OCI-LY7 (cell line): ENCODE data around the gene ANKRD39. TPM values are rescaled to one million over a fixed set of nuclear protein-coding genes. Genes with fewer than 3 reads are reported as not detected.

Source experiments
- BruUV-seq: library from RNA; stranded (reverse); fragments of 400-500 nt; replicated peaks from 2 replicates; lab custom pipeline; 2021; lab: Mats Ljungman, UMichigan
- CTCF ChIA-PET: fragments of 300-600 bp; sonication (Branson Sonifier 250); formaldehyde crosslinking; loops from one replicate; lab custom pipeline; 2022; ENCODE audit warnings: antibody characterized with exemption; ENCODE audit not compliant: unreplicated experiment; lab: Charles Lee
- POLR2A ChIA-PET: fragments of 300-600 bp; sonication (Branson Sonifier 250); formaldehyde crosslinking; loops from one replicate; lab custom pipeline; 2022; ENCODE audit warnings: antibody characterized with exemption; lab: Charles Lee
- DNase-seq: peaks from one replicate; pipeline ENCODE4 v3.0.0-alpha.2; 2015; ENCODE audit warnings: low spot score
- H2AFZ ChIP-seq: fragments of 200-600 bp; sonication (generic), shearing (Covaris generic); 2 replicates; pipeline ENCODE4 v1.6.1; 2014; ENCODE audit warnings: mild to moderate bottlenecking, antibody characterized with exemption, low read length, moderate library complexity
- H3K27ac ChIP-seq: fragments of 200-600 bp; sonication (generic); 2 replicates; pipeline ENCODE4 v1.5.1; 2014; ENCODE audit warnings: mixed run types, low read depth, mild to moderate bottlenecking, moderate library complexity, low read length, inconsistent platforms; ENCODE audit not compliant: poor library complexity, severe bottlenecking
- H3K36me3 ChIP-seq: fragments of 200-600 bp; sonication (generic); 2 replicates; pipeline ENCODE4 v1.6.1; 2014; ENCODE audit warnings: mild to moderate bottlenecking, antibody characterized with exemption, low read length, moderate library complexity, mixed read lengths; ENCODE audit not compliant: insufficient read depth
- H3K4me1 ChIP-seq: fragments of 200-600 bp; sonication (generic); 2 replicates; pipeline ENCODE4 v1.5.1; 2014; ENCODE audit warnings: mild to moderate bottlenecking, low read length; ENCODE audit not compliant: insufficient read depth, poor library complexity, severe bottlenecking
- H3K4me2 ChIP-seq: fragments of 200-600 bp; sonication (generic); 2 replicates; pipeline ENCODE4 v1.6.1; 2014; ENCODE audit warnings: mild to moderate bottlenecking, low read length
- H3K4me3 ChIP-seq: fragments of 200-600 bp; sonication (generic); 2 replicates; pipeline ENCODE4 v1.5.1; 2014; ENCODE audit warnings: mild to moderate bottlenecking, low read depth, low read length; ENCODE audit not compliant: poor library complexity, severe bottlenecking
- H3K79me2 ChIP-seq: fragments of 200-600 bp; sonication (generic); 2 replicates; pipeline ENCODE4 v1.6.1; 2016; ENCODE audit warnings: low read depth, mild to moderate bottlenecking, low read length, moderate library complexity, mixed read lengths; ENCODE audit not compliant: insufficient read depth
- H3K9me2 ChIP-seq: fragments of 200-600 bp; sonication (generic); 2 replicates; pipeline ENCODE4 v1.6.1; 2016; ENCODE audit warnings: mild to moderate bottlenecking, low read length, mixed read lengths; ENCODE audit not compliant: insufficient read depth
- H3K9me3 ChIP-seq: fragments of 200-600 bp; sonication (generic); 2 replicates; pipeline ENCODE4 v1.6.1; 2014; ENCODE audit warnings: mild to moderate bottlenecking, mixed run types, low read length, mixed read lengths
- H4K20me1 ChIP-seq: fragments of 200-600 bp; sonication (generic); 2 replicates; pipeline ENCODE4 v1.6.1; 2014; ENCODE audit warnings: mild to moderate bottlenecking, antibody characterized with exemption, low read length, moderate library complexity, mixed read lengths; ENCODE audit not compliant: insufficient read depth
- CTCF ChIP-seq: fragments of 200-600 bp; sonication (generic); conservative IDR thresholded peaks from 2 replicates; pipeline ENCODE4 v1.5.1; 2014; ENCODE audit warnings: mild to moderate bottlenecking, antibody characterized with exemption, low read length, moderate library complexity, mixed read lengths
- EZH2phosphoT487 ChIP-seq: fragments of 200-600 bp; sonication (generic); IDR thresholded peaks from 2 replicates; pipeline ENCODE4 v1.6.1; 2018; ENCODE audit warnings: low read depth, borderline replicate concordance, mild to moderate bottlenecking, mixed run types, antibody characterized with exemption, low read length, moderate library complexity, mixed read lengths
- intact Hi-C: fragments of 100-400 bp; cut with micrococcal nuclease; formaldehyde crosslinking; loops from one replicate; pipeline ENCODE4 v1.10.0; 2022; ENCODE audit not compliant: unreplicated experiment
- total RNA-seq, 2 experiments: library from RNA; depleted of rRNA in 1 of 2; stranded (reverse); fragments of >200 nt in 1 of 2; shearing (Covaris generic) in 1 of 2; gene quantifications; 2 replicates each; pipeline ENCODE4 v1.2.3, GENCODE V29; 2014 to 2022

Gene ANKRD39
- total RNA-seq, 2 experiments from 2014 or later, result 22.2 to 24.1 TPM

DNA sequence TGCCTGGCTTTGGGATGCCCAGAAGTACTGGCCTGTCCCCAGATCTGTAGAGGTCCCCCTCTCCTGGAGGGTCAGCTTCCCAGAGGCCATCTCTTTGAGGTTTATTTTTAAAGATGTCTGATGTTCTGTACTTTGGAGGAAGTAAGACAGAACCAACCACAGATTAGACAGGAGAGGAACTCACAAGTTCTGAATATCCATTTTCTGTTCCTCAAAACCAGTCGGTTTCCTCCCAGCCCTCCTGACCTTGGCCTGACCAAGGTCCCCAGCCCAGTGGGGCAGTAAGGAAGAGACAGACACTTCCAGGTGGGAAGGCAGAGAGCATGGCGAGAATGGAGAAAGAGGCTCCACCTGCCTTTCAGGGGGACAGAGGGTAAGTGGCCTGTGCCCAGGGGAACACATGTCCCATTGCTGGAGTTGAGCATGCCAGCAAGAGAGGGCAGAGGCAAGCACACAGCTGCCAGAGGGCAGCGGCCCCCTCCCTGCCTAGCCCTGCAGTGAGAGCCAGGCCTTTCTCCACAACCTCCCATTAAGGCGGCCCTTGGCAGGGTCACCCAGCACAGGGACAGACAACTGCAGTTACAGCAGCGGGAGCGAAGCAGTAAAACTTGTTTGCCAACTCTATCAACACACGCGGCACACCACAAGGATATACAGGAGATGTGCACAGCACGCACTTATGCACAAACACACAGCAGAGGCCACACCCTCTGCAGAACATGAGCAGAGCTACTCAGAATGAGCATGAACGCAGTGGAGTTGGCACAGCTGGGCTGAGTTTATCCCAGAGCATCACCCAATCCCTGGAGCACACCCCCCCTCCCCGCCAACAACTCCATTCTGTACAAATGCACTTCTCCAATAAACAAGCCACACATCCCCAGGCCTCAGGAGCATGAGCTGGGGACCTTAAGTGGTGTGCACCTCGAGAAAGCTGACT lies 30.5 kb upstream of the ANKRD39 start:
- Histone ChIP-seq H3K4me1 (peaks cover 18% of the 10 kb centered on the region), H3K79me2 (no peaks in the 10 kb centered on the region), H3K27ac (no peak overlapping the region), H2AFZ (no peak overlapping the region), H3K9me3 (no peaks in the 10 kb centered on the region), H3K4me3 (no peak overlapping the region), H3K9me2 (no peaks in the 10 kb centered on the region), H3K4me2 (no peak overlapping the region), H3K36me3 (no peaks in the 10 kb centered on the region), H4K20me1 (no peaks in the 10 kb centered on the region)
- TF ChIP-seq CTCF (no peak), EZH2phosphoT487 (no peak)
- CTCF ChIA-PET, result no interaction called here
- DNase-seq, result no peak
- no TSS peak for BruUV-seq
- intact Hi-C loops, result no loop called here
- POLR2A ChIA-PET, result no interaction called here

DNA sequence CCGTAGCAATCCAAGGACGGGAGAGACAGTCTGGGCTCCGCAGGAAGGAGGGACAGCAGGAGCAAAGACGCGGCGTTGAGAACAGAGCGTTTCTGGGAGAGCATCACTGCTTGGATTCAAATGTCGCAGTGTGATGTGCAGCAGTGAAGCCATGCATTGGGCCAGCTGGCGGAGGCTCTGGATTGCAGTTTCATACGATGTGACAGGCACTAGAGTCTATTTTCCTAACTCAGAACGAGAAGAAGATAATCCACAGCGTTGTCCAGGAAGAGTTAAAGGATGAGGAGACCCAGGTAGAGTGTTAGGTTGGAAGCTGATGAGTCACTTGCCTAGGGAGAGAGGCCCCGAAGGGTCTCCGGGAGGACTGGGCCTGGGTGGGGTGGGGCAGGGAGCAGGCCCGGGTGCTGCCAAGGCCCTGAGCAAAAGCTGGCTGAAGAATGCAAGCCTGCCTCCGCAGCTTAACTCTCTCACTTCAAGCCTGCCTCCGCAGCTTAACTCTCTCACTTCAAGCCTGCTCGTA lies 29.7 kb upstream of the ANKRD39 start:
- POLR2A ChIA-PET, result interaction anchor here (0.6 kb wide), 1 partner anchor 106 kb away, joined by 4 read pairs; no protein-coding TSS in a partner anchor
- H3K4me2 ChIP-seq, result no peak overlapping the region

More for the DNA sequence above, 29.7 kb upstream of the ANKRD39 start:
- Histone ChIP-seq H3K9me2 (no peaks in the 10 kb centered on the region), H3K4me3 (no peak overlapping the region), H3K79me2 (no peaks in the 10 kb centered on the region), H3K27ac (no peak overlapping the region), H3K9me3 (no peaks in the 10 kb centered on the region), H4K20me1 (no peaks in the 10 kb centered on the region), H3K4me1 (peaks cover 15% of the 10 kb centered on the region), H3K36me3 (no peaks in the 10 kb centered on the region), H2AFZ (no peak overlapping the region)
- TF ChIP-seq CTCF (no peak), EZH2phosphoT487 (no peak)
- intact Hi-C loops, result no loop called here
- CTCF ChIA-PET, result no interaction called here
- DNase-seq, result no peak
- BruUV-seq, result no TSS peak
